Stimulated activated CD4-positive, alpha-beta T cell treated with anti-CD3 and anti-CD28 coated beads, Interleukin-4, amount 100 ng/mL, for 24 hours (primary cell): ENCODE data around the gene CTAGE8.
"Not testable (repeated sequence)": the region's sequence is repeated elsewhere in the genome, so short reads cannot be mapped to it uniquely, and the experiment has no call there.

Source experiments
- DNase-seq: peaks from one replicate; pipeline ENCODE4 v3.0.0-alpha.2; 2020

Gene CTAGE8

GRCh38 chr7:144269188-144269587 lies at the start of gene CTAGE8:
TSS of gene CTAGE8 (minus strand) at chr7:144269288. CDS start at chr7:144269250, 38 bp downstream.
- DNase-seq, result not testable (repeated sequence)

- not testable (repeated sequence) for DNase-seq
Observed at GRCh38 chr7:144317537-144317936, 48.4 kb upstream of the CTAGE8 start.

- DNase-seq, result not testable (repeated sequence)
Observed at GRCh38 chr7:144311872-144312469, 42.9 kb upstream of the CTAGE8 start, which contains the start of gene OR2A1. TSS of gene OR2A1 (plus strand) at chr7:144312419. CDS start at chr7:144318125, 5,706 bp downstream.

- not testable (repeated sequence) for DNase-seq
Observed at GRCh38 chr7:144311218-144311617, 42.1 kb upstream of the CTAGE8 start.

GRCh38 chr7:144309702-144310101 lies 40.6 kb upstream of the CTAGE8 start:
- not testable (repeated sequence) for DNase-seq

GRCh38 chr7:144305156-144305555 lies 36.1 kb upstream of the CTAGE8 start:
- not testable (repeated sequence) for DNase-seq

- DNase-seq, result not testable (repeated sequence)
Observed at GRCh38 chr7:144303607-144304006, 34.5 kb upstream of the CTAGE8 start.

- DNase-seq, result not testable (repeated sequence)
Observed at GRCh38 chr7:144302578-144303303, 33.7 kb upstream of the CTAGE8 start.

GRCh38 chr7:144293794-144294499 lies 24.9 kb upstream of the CTAGE8 start:
- DNase-seq, result not testable (repeated sequence)

GRCh38 chr7:144292384-144293161 lies 23.5 kb upstream of the CTAGE8 start:
- DNase-seq, result not testable (repeated sequence)

- not testable (repeated sequence) for DNase-seq
Observed at GRCh38 chr7:144291607-144292006, 22.5 kb upstream of the CTAGE8 start.

GRCh38 chr7:144287171-144287784 lies 18.2 kb upstream of the CTAGE8 start:
- not testable (repeated sequence) for DNase-seq

- not testable (repeated sequence) for DNase-seq
Observed at GRCh38 chr7:144283716-144284115, 14.6 kb upstream of the CTAGE8 start.

GRCh38 chr7:144282490-144282889 lies 13.4 kb upstream of the CTAGE8 start:
- DNase-seq, result not testable (repeated sequence)

GRCh38 chr7:144281981-144282380 lies 12.9 kb upstream of the CTAGE8 start:
- not testable (repeated sequence) for DNase-seq

GRCh38 chr7:144280010-144280409 lies 10.9 kb upstream of the CTAGE8 start:
- not testable (repeated sequence) for DNase-seq

GRCh38 chr7:144275281-144275680 lies 6.2 kb upstream of the CTAGE8 start:
- not testable (repeated sequence) for DNase-seq

GRCh38 chr7:144264692-144265091 lies 4.4 kb downstream of the CTAGE8 start, which contains the start of gene OR2A7:
TSS of gene OR2A7 (minus strand) at chr7:144264792. CDS start at chr7:144259628, 5,164 bp downstream.
- not testable (repeated sequence) for DNase-seq

GRCh38 chr7:144262128-144262527 lies 7.0 kb downstream of the CTAGE8 start:
- DNase-seq, result not testable (repeated sequence)

- not testable (repeated sequence) for DNase-seq
Observed at GRCh38 chr7:144259067-144259466, 10.0 kb downstream of the CTAGE8 start.

- no peak for DNase-seq
Observed at GRCh38 chr7:144256112-144256511, 13.0 kb downstream of the CTAGE8 start.

GRCh38 chr7:144255471-144255897 lies 13.6 kb downstream of the CTAGE8 start:
- DNase-seq, result no peak
